MCF 10A (cell line): ENCODE data around the gene UAP1L1. TPM values are rescaled to one million over a fixed set of nuclear protein-coding genes. Genes with fewer than 3 reads are reported as not detected.
A peak's percentile ranks its signal among the peaks of the same experiment; 100 is the strongest.

Experiments used
- BruUV-seq: library from RNA; stranded (reverse); fragments of 400-500 nt; replicated peaks from 2 replicates; lab custom pipeline; 2021; lab: Mats Ljungman, UMichigan
- CTCF ChIA-PET: fragments of 300-600 bp; sonication (Branson Sonifier 250); formaldehyde crosslinking; extraction: SDS; loops from one replicate; lab custom pipeline; 2021; ENCODE audit warnings: antibody characterized with exemption, inconsistent platforms; lab: Yijun Ruan, JAX
- POLR2A ChIA-PET: fragments of 300-600, 350-650 bp; sonication (Branson Sonifier 250); formaldehyde crosslinking; extraction: SDS; loops from one replicate; lab custom pipeline; 2020; ENCODE audit warnings: antibody characterized with exemption, inconsistent platforms; lab: Yijun Ruan, JAX
- DNase-seq: peaks from one replicate; pipeline ENCODE4 v3.0.0-alpha.2; 2018; ENCODE audit not compliant: unreplicated experiment
- H3K27ac Mint-ChIP-seq: one replicate; pipeline ENCODE4 v1.8.0; 2022; ENCODE audit warnings: mild to moderate bottlenecking, low read depth, mixed read lengths; ENCODE audit not compliant: unreplicated experiment
- H3K27me3 Mint-ChIP-seq: one replicate; pipeline ENCODE4 v1.8.0; 2022; ENCODE audit warnings: mixed read lengths; ENCODE audit not compliant: insufficient read depth, unreplicated experiment
- H3K36me3 Mint-ChIP-seq: one replicate; pipeline ENCODE4 v1.8.0; 2022; ENCODE audit warnings: mild to moderate bottlenecking, moderate library complexity, mixed read lengths; ENCODE audit not compliant: insufficient read depth, unreplicated experiment
- H3K4me1 Mint-ChIP-seq: one replicate; pipeline ENCODE4 v1.8.0; 2022; ENCODE audit warnings: mixed read lengths; ENCODE audit not compliant: insufficient read depth, unreplicated experiment
- H3K4me3 Mint-ChIP-seq: one replicate; pipeline ENCODE4 v1.8.0; 2022; ENCODE audit warnings: mild to moderate bottlenecking, moderate library complexity, mixed read lengths; ENCODE audit not compliant: unreplicated experiment
- H3K9me3 Mint-ChIP-seq: one replicate; pipeline ENCODE4 v1.8.0; 2022; ENCODE audit warnings: mixed read lengths; ENCODE audit not compliant: unreplicated experiment
- CTCF ChIP-seq: fragments of 200-600 bp; IDR thresholded peaks from one replicate; pipeline ENCODE4 v1.8.0; 2022; ENCODE audit warnings: antibody characterized with exemption, mild to moderate bottlenecking; ENCODE audit not compliant: unreplicated experiment
- intact Hi-C: fragments of 100-400 bp; cut with micrococcal nuclease; formaldehyde crosslinking; loops from 2 replicates; pipeline ENCODE4 v1.14.1; 2022
- total RNA-seq: library from RNA; stranded (reverse); gene quantifications from 2 replicates; pipeline ENCODE4 v1.2.3, GENCODE V29; 2022

UAP1L1 gene
- total RNA-seq, 1 experiment from 2014 or later: 1.0 TPM

GRCh38 chr9:137109250-137110146 lies 32.2 kb downstream of the UAP1L1 start:
- POLR2A ChIA-PET: interaction anchor here (1.2 kb wide), 1 partner anchor 17 kb away, joined by 3 read pairs; no protein-coding TSS in a partner anchor
- H3K4me1 Mint-ChIP-seq: no peaks in the 10 kb centered on the region
- no peaks in the 10 kb centered on the region for H3K27me3 Mint-ChIP-seq
- BruUV-seq: no TSS peak
- H3K36me3 Mint-ChIP-seq: peaks cover 24% of the 10 kb centered on the region
- H3K9me3 Mint-ChIP-seq: no peaks in the 10 kb centered on the region
- intact Hi-C loops: no loop called here
- H3K27ac Mint-ChIP-seq: no peak overlapping the region
- no peak for DNase-seq
- no peak overlapping the region for H3K4me3 Mint-ChIP-seq
- CTCF ChIA-PET: interaction anchor here (0.6 to 0.8 kb wide), 3 partner anchors 12 to 512 kb away, joined by 3 to 6 read pairs (median 3); no protein-coding TSS in a partner anchor
- no peak for TF ChIP-seq CTCF

- H3K4me3 Mint-ChIP-seq: no peak overlapping the region
- CTCF ChIA-PET: interaction anchor here (0.6 kb wide), 1 partner anchor 84 kb away, joined by 6 read pairs; no protein-coding TSS in a partner anchor
Observed at GRCh38 chr9:137110147-137110910, 33.0 kb downstream of the UAP1L1 start.

GRCh38 chr9:137110911-137111787 lies 33.8 kb downstream of the UAP1L1 start:
- ChIA-PET CTCF (interaction anchor here (0.6 kb wide), 1 partner anchor 193 kb away, joined by 3 read pairs; no protein-coding TSS in a partner anchor), POLR2A (no interaction called here)
- Mint-ChIP-seq H3K4me3 (no peak overlapping the region), H3K27ac (peak overlapping the region; percentile 33), H3K9me3 (no peaks in the 10 kb centered on the region), H3K36me3 (peaks cover 17% of the 10 kb centered on the region), H3K4me1 (no peaks in the 10 kb centered on the region), H3K27me3 (no peaks in the 10 kb centered on the region)
- TF ChIP-seq CTCF: no peak
- BruUV-seq: no TSS peak
- no peak for DNase-seq
- intact Hi-C loops: no loop called here

More at GRCh38 chr9:137110147-137110910, 33.0 kb downstream of the UAP1L1 start:
- intact Hi-C loops: no loop called here
- DNase-seq: no peak
- TF ChIP-seq CTCF: no peak
- POLR2A ChIA-PET: no interaction called here
- no peaks in the 10 kb centered on the region for H3K9me3 Mint-ChIP-seq
- peaks cover 17% of the 10 kb centered on the region for H3K36me3 Mint-ChIP-seq
- no peaks in the 10 kb centered on the region for H3K27me3 Mint-ChIP-seq
- no TSS peak for BruUV-seq
- H3K4me1 Mint-ChIP-seq: no peaks in the 10 kb centered on the region
- peak overlapping the region; percentile 33 for H3K27ac Mint-ChIP-seq
